SK-N-MC (cell line): ENCODE measurements around the gene FAM114A1.

ENCODE experiments used
- EZH2 ChIP-seq: fragments of 200-600 bp; sonication (generic); IDR thresholded peaks from one replicate; pipeline ENCODE4 v1.6.1; 2017; ENCODE audit warnings: antibody characterized with exemption
- FOXP2 ChIP-seq: optimal IDR thresholded peaks from 2 replicates; pipeline ENCODE3; 2011; ENCODE audit warnings: mild to moderate bottlenecking, moderate library complexity; ENCODE audit not compliant: insufficient read depth; ENCODE audit errors: extremely low read length, control extremely low read depth
- POLR2AphosphoS5 ChIP-seq: IDR thresholded peaks from 2 replicates; pipeline ENCODE4 v1.6.1; 2012; ENCODE audit warnings: mild to moderate bottlenecking, low read depth, low read length, borderline replicate concordance

DNA sequence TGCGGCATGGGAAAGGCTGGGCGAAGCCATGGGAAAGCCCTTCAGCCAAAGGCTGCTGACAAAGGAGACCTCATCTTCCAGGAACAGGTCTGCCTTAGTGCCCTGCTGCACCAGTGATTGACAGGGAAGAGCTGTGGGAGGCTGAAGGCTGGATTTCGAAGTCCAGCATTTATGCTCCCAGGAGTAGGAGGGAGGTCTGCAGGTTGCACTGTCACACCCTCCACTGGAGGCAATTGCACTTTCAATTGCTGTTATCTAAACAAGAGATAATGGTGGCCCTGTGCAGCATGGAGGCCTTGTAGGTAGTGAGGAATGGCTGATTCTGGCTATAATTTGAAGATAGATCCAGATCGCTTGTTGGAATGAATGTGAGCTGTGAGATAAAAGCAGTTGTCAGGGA, 43.7 kb downstream of the FAM114A1 start:
- TF ChIP-seq EZH2 (no peak), POLR2AphosphoS5 (no peak), FOXP2 (no peak)
